SK-N-SH treated with all-trans-retinoic acid at 6 μM for 48 hours (cell line): ENCODE data around the gene GNAI1.

Experiments
- ATAC-seq: fragments of 200-7000 bp; cut with Tn5 transposase; 3 replicates; pipeline ENCODE4 v1.9.1; 2020; ENCODE audit warnings: mild to moderate bottlenecking, moderate library complexity
- ARNTL ChIP-seq: fragments of 450-650 bp; formaldehyde crosslinking; IDR thresholded peaks from 2 replicates; pipeline ENCODE4 v1.5.0; 2020; ENCODE audit warnings: low read depth, mild to moderate bottlenecking, moderate library complexity, borderline replicate concordance
- BACH2 ChIP-seq: fragments of 250-450 bp; sonication (Bioruptor Pico); IDR thresholded peaks from 2 replicates; pipeline ENCODE4 v1.9.0; 2021; ENCODE audit warnings: mild to moderate bottlenecking, borderline replicate concordance
- CSDC2 ChIP-seq: fragments of 250-450 bp; sonication (Bioruptor Pico); IDR thresholded peaks from 2 replicates; pipeline ENCODE4 v1.5.0; 2020; ENCODE audit warnings: mild to moderate bottlenecking, moderate library complexity
- CSRNP3 ChIP-seq: fragments of 250-450 bp; sonication (Bioruptor Pico); IDR thresholded peaks from 2 replicates; pipeline ENCODE4 v1.5.1; 2021; ENCODE audit warnings: mild to moderate bottlenecking, moderate library complexity
- ESRRG ChIP-seq: fragments of 250-450 bp; sonication (Bioruptor Pico); IDR thresholded peaks from 2 replicates; pipeline ENCODE4 v1.6.1; 2021; ENCODE audit warnings: mild to moderate bottlenecking
- GLIS3 ChIP-seq: fragments of 250-450 bp; sonication (Bioruptor Pico); IDR thresholded peaks from 2 replicates; pipeline ENCODE4 v1.5.0; 2020; ENCODE audit warnings: mild to moderate bottlenecking, moderate library complexity
- ISL1 ChIP-seq: fragments of 250-450 bp; sonication (Bioruptor Pico); IDR thresholded peaks from 2 replicates; pipeline ENCODE4 v2.1.2; 2022; ENCODE audit warnings: mild to moderate bottlenecking, moderate library complexity
- OSR1 ChIP-seq: fragments of 250-450 bp; sonication (Bioruptor Pico); IDR thresholded peaks from 2 replicates; pipeline ENCODE4 v1.8.0; 2022; ENCODE audit warnings: moderate library complexity, mild to moderate bottlenecking, inconsistent platforms
- POU6F1 ChIP-seq: fragments of 250-450 bp; sonication (Bioruptor Pico); IDR thresholded peaks from 2 replicates; pipeline ENCODE4 v1.8.0; 2021; ENCODE audit warnings: low read depth, mild to moderate bottlenecking, moderate library complexity, borderline replicate concordance
- PPARA ChIP-seq: fragments of 250-450 bp; sonication (Bioruptor Pico); IDR thresholded peaks from 2 replicates; pipeline ENCODE4 v1.5.0; 2020; ENCODE audit warnings: mild to moderate bottlenecking, borderline replicate concordance
- RARB ChIP-seq: fragments of 250-450 bp; sonication (Bioruptor Pico); IDR thresholded peaks from 2 replicates; pipeline ENCODE4 v1.8.0; 2021; ENCODE audit warnings: mild to moderate bottlenecking, moderate library complexity
- SNAI2 ChIP-seq: fragments of 250-450 bp; sonication (Bioruptor Pico); IDR thresholded peaks from 2 replicates; pipeline ENCODE4 v1.5.0; 2020; ENCODE audit warnings: mild to moderate bottlenecking, moderate library complexity
- TCF4 ChIP-seq: fragments of 250-450 bp; sonication (Bioruptor Pico); IDR thresholded peaks from 2 replicates; pipeline ENCODE4 v1.8.0; 2021; ENCODE audit warnings: mild to moderate bottlenecking, moderate library complexity, borderline replicate concordance
- TOX ChIP-seq: fragments of 250-450 bp; sonication (Bioruptor Pico); IDR thresholded peaks from 2 replicates; pipeline ENCODE4 v1.8.0; 2021; ENCODE audit warnings: mild to moderate bottlenecking, moderate library complexity, borderline replicate concordance
- ZFP3 ChIP-seq: fragments of 250-450 bp; sonication (Bioruptor Pico); IDR thresholded peaks from 2 replicates; pipeline ENCODE4 v1.5.0; 2020; ENCODE audit warnings: mild to moderate bottlenecking, moderate library complexity
- ZFP30 ChIP-seq: fragments of 450-650 bp; formaldehyde crosslinking; IDR thresholded peaks from 2 replicates; pipeline ENCODE4 v1.5.0; 2022; ENCODE audit warnings: mild to moderate bottlenecking, moderate library complexity
- ZNF565 ChIP-seq: fragments of 450-650 bp; formaldehyde crosslinking; conservative IDR thresholded peaks from 2 replicates; pipeline ENCODE4 v1.5.0; 2020; ENCODE audit warnings: low read depth, mild to moderate bottlenecking, moderate library complexity
- ZNF70 ChIP-seq: fragments of 450-650 bp; formaldehyde crosslinking; IDR thresholded peaks from 2 replicates; pipeline ENCODE4 v1.5.0; 2020; ENCODE audit warnings: mild to moderate bottlenecking, moderate library complexity
- ZNF8 ChIP-seq: fragments of 450-650 bp; formaldehyde crosslinking; IDR thresholded peaks from 2 replicates; pipeline ENCODE4 v1.5.0; 2020; ENCODE audit warnings: mild to moderate bottlenecking, moderate library complexity
- TF ChIP-seq, protein P1 (sequence below): fragments of 250-450 bp; sonication (Bioruptor Pico); IDR thresholded peaks from 2 replicates; pipeline ENCODE4 v1.5.0; 2020; ENCODE audit warnings: mild to moderate bottlenecking, moderate library complexity
- TF ChIP-seq, protein P2 (sequence below): fragments of 250-450 bp; sonication (Bioruptor Pico); IDR thresholded peaks from 2 replicates; pipeline ENCODE4 v1.8.0; 2020; ENCODE audit warnings: mild to moderate bottlenecking, moderate library complexity, borderline replicate concordance
- TF ChIP-seq, protein P3 (sequence below): fragments of 250-450 bp; sonication (Bioruptor Pico); IDR thresholded peaks from 2 replicates; pipeline ENCODE4 v1.5.1; 2020; ENCODE audit warnings: low read depth, mild to moderate bottlenecking, moderate library complexity

The GNAI1 gene

DNA sequence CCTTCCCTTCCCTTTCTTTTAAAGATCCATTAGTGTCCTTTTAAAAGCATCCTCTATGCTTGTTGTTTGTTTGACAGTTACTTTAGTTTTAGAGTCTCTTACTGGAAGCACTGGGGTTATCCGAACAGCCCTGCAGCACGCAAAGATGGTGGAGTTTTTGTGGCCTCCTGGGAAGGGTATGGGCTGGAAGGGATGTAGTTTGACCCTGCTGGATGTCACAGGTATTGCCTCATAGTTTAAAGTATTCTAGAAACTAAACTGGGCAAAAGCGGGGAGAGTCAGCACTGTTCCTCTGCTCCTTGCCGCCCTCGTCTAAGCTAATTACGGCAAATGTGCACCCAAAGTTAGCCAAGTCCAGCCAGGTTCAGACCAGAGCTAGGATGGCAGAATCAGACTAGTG lies 35.8 kb upstream of the GNAI1 start:
- TF ChIP-seq OSR1 (CRISPR knock-in tag) (no peak), CSRNP3 (CRISPR knock-in tag) (no peak), PPARA (CRISPR knock-in tag) (no peak), ZFP3 (CRISPR knock-in tag) (no peak), ZNF70 (no peak), POU6F1 (CRISPR knock-in tag) (no peak), TOX (no peak), TCF4 (CRISPR knock-in tag) (no peak), ARNTL (CRISPR knock-in tag) (no peak), GLIS3 (no peak), CSDC2 (CRISPR knock-in tag) (no peak), RARB (no peak), BACH2 (no peak), ZFP30 (CRISPR knock-in tag) (no peak)
- TF ChIP-seq, protein P1, sequence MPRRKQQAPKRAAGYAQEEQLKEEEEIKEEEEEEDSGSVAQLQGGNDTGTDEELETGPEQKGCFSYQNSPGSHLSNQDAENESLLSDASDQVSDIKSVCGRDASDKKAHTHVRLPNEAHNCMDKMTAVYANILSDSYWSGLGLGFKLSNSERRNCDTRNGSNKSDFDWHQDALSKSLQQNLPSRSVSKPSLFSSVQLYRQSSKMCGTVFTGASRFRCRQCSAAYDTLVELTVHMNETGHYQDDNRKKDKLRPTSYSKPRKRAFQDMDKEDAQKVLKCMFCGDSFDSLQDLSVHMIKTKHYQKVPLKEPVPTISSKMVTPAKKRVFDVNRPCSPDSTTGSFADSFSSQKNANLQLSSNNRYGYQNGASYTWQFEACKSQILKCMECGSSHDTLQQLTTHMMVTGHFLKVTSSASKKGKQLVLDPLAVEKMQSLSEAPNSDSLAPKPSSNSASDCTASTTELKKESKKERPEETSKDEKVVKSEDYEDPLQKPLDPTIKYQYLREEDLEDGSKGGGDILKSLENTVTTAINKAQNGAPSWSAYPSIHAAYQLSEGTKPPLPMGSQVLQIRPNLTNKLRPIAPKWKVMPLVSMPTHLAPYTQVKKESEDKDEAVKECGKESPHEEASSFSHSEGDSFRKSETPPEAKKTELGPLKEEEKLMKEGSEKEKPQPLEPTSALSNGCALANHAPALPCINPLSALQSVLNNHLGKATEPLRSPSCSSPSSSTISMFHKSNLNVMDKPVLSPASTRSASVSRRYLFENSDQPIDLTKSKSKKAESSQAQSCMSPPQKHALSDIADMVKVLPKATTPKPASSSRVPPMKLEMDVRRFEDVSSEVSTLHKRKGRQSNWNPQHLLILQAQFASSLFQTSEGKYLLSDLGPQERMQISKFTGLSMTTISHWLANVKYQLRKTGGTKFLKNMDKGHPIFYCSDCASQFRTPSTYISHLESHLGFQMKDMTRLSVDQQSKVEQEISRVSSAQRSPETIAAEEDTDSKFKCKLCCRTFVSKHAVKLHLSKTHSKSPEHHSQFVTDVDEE (CRISPR knock-in tag): no peak
- TF ChIP-seq, protein P2, sequence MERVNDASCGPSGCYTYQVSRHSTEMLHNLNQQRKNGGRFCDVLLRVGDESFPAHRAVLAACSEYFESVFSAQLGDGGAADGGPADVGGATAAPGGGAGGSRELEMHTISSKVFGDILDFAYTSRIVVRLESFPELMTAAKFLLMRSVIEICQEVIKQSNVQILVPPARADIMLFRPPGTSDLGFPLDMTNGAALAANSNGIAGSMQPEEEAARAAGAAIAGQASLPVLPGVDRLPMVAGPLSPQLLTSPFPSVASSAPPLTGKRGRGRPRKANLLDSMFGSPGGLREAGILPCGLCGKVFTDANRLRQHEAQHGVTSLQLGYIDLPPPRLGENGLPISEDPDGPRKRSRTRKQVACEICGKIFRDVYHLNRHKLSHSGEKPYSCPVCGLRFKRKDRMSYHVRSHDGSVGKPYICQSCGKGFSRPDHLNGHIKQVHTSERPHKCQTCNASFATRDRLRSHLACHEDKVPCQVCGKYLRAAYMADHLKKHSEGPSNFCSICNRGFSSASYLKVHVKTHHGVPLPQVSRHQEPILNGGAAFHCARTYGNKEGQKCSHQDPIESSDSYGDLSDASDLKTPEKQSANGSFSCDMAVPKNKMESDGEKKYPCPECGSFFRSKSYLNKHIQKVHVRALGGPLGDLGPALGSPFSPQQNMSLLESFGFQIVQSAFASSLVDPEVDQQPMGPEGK: no peak
- TF ChIP-seq, protein P3, sequence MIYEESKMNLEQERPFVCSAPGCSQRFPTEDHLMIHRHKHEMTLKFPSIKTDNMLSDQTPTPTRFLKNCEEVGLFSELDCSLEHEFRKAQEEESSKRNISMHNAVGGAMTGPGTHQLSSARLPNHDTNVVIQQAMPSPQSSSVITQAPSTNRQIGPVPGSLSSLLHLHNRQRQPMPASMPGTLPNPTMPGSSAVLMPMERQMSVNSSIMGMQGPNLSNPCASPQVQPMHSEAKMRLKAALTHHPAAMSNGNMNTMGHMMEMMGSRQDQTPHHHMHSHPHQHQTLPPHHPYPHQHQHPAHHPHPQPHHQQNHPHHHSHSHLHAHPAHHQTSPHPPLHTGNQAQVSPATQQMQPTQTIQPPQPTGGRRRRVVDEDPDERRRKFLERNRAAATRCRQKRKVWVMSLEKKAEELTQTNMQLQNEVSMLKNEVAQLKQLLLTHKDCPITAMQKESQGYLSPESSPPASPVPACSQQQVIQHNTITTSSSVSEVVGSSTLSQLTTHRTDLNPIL: no peak
- TF ChIP-seq, all 23 proteins: peak for 0
- peak; percentile 76 for ATAC-seq

DNA sequence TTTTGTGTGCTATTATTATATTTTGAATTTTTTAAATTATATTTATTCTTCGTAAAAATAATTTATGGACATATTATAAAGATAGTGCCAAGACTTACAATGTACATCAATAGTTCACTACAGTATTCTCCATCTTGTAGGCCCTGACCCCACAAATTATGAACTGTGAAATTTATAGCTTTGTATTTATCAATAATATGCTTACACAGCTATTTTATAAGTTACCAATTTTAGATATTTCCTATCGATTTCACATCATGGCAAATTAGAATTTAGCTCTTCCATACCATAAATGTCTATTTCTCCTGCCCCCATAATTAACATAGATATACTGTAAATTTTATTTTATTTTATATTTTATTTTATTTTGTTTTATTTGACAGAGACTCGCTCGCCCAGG lies 34.4 kb upstream of the GNAI1 start:
- ATAC-seq: no peak
- no peak for TF ChIP-seq ZFP30 (CRISPR knock-in tag)
- no peak for TF ChIP-seq ISL1 (CRISPR knock-in tag)

GRCh38 chr7:80105701-80106408 lies 28.8 kb upstream of the GNAI1 start:
- ATAC-seq: no peak
- TF ChIP-seq TCF4 (CRISPR knock-in tag) (no peak), CSRNP3 (CRISPR knock-in tag) (no peak), ISL1 (CRISPR knock-in tag) (no peak), ZNF565 (CRISPR knock-in tag) (no peak), ARNTL (CRISPR knock-in tag) (no peak), ZFP30 (CRISPR knock-in tag) (no peak), SNAI2 (no peak), CSDC2 (CRISPR knock-in tag) (no peak), ZNF8 (CRISPR knock-in tag) (no peak), GLIS3 (no peak), ESRRG (no peak), ZNF70 (no peak), ZFP3 (CRISPR knock-in tag) (no peak), PPARA (CRISPR knock-in tag) (no peak), BACH2 (no peak), POU6F1 (CRISPR knock-in tag) (no peak)
- TF ChIP-seq, protein P2: no peak
